Liver (tissue), 9 donors: ENCODE measurements around the gene MARS1. TPM values are rescaled to one million over a fixed set of nuclear protein-coding genes. Genes with fewer than 3 reads are reported as not detected.

Experiments
- DNase-seq: peaks from one replicate; pipeline ENCODE4 v3.0.0-alpha.2; 2017; ENCODE audit warnings: low spot score
- H3K27ac ChIP-seq, 2 donors: one replicate each; pipeline ENCODE4 v1.7.0; 2013; ENCODE audit warnings: inconsistent platforms in 2 of 2, low read length in 2 of 2, control low read depth in 1 of 2, low read depth in 1 of 2, mild to moderate bottlenecking in 1 of 2
- H3K27me3 ChIP-seq, 4 donors: one replicate each; pipeline versions ENCODE4 v1.6.1 to v1.7.0; 2013; ENCODE audit warnings: low read length in 3 of 4, inconsistent platforms in 1 of 4, mild to moderate bottlenecking in 1 of 4, moderate library complexity in 1 of 4; ENCODE audit not compliant: control insufficient read depth in 4 of 4, insufficient read depth in 4 of 4
- H3K36me3 ChIP-seq, 4 donors: one replicate each; pipeline versions ENCODE4 v1.6.1 to v1.7.0; 2013; ENCODE audit warnings: low read length in 3 of 4, mild to moderate bottlenecking in 3 of 4, low read depth in 1 of 4, moderate library complexity in 1 of 4; ENCODE audit not compliant: control insufficient read depth in 4 of 4, insufficient read depth in 3 of 4
- H3K4me1 ChIP-seq, 4 donors: one replicate each; pipeline versions ENCODE4 v1.6.1 to v1.7.0; 2013; ENCODE audit warnings: low read length in 3 of 4, mild to moderate bottlenecking in 3 of 4, moderate library complexity in 1 of 4; ENCODE audit not compliant: control insufficient read depth in 4 of 4, insufficient read depth in 4 of 4
- H3K4me3 ChIP-seq, 3 donors: one replicate each; pipeline versions ENCODE4 v1.6.1 to v1.7.0; 2013; ENCODE audit warnings: low read length in 3 of 3, control low read depth in 1 of 3, low read depth in 1 of 3, mild to moderate bottlenecking in 1 of 3
- H3K9ac ChIP-seq, 2 donors: one replicate each; pipeline ENCODE4 v1.7.0; 2013; ENCODE audit warnings: low read length in 2 of 2, mild to moderate bottlenecking in 2 of 2, moderate library complexity in 2 of 2, control low read depth in 1 of 2, low read depth in 1 of 2
- H3K9me3 ChIP-seq, 4 donors: one replicate each; pipeline versions ENCODE4 v1.6.1 to v1.7.0; 2013; ENCODE audit warnings: low read length in 3 of 4; ENCODE audit not compliant: control insufficient read depth in 4 of 4
- EGR1 ChIP-seq, 2 donors: IDR thresholded peaks; 2 replicates each; pipeline ENCODE4 v1.6.1; 2016 to 2018; ENCODE audit warnings: antibody characterized with exemption in 2 of 2, low read depth in 2 of 2
- FOXA1 ChIP-seq: IDR thresholded peaks from 2 replicates; pipeline ENCODE4 v1.6.1; 2016; ENCODE audit warnings: antibody characterized with exemption
- FOXA2 ChIP-seq: IDR thresholded peaks from 2 replicates; pipeline ENCODE4 v1.6.1; 2016; ENCODE audit warnings: antibody characterized with exemption
- GABPA ChIP-seq, 2 donors: IDR thresholded peaks in 1 of 2; conservative IDR thresholded peaks in 1 of 2; 2 replicates each; pipeline ENCODE4 v1.6.1; 2016; ENCODE audit warnings: antibody characterized with exemption in 2 of 2, mild to moderate bottlenecking in 1 of 2, moderate library complexity in 1 of 2
- HNF4A ChIP-seq, 2 donors: conservative IDR thresholded peaks; 2 replicates each; pipeline ENCODE4 v1.6.1; 2016; ENCODE audit warnings: antibody characterized with exemption in 2 of 2, mild to moderate bottlenecking in 2 of 2
- HNF4G ChIP-seq: IDR thresholded peaks from 2 replicates; pipeline ENCODE4 v1.6.1; 2016; ENCODE audit warnings: antibody characterized with exemption
- JUND ChIP-seq, 2 donors: IDR thresholded peaks; 2 replicates each; pipeline ENCODE4 v1.6.1; 2016; ENCODE audit warnings: antibody characterized with exemption in 2 of 2
- NR2F2 ChIP-seq: IDR thresholded peaks from 2 replicates; pipeline ENCODE4 v1.6.1; 2016; ENCODE audit warnings: antibody characterized with exemption
- RAD21 ChIP-seq, 2 donors: IDR thresholded peaks; 2 replicates each; pipeline ENCODE4 v1.6.1; 2016; ENCODE audit warnings: antibody characterized with exemption in 2 of 2, mild to moderate bottlenecking in 2 of 2
- RXRA ChIP-seq, 2 donors: IDR thresholded peaks; 2 replicates each; pipeline ENCODE4 v1.6.1; 2017 to 2018; ENCODE audit warnings: antibody characterized with exemption in 2 of 2, mild to moderate bottlenecking in 1 of 2
- SP1 ChIP-seq: IDR thresholded peaks from 2 replicates; pipeline ENCODE4 v1.6.1; 2018; ENCODE audit warnings: antibody characterized with exemption, mild to moderate bottlenecking
- TAF1 ChIP-seq: conservative IDR thresholded peaks from 2 replicates; pipeline ENCODE4 v1.6.1; 2016; ENCODE audit warnings: antibody characterized with exemption, mild to moderate bottlenecking
- YY1 ChIP-seq: IDR thresholded peaks from 2 replicates; pipeline ENCODE4 v1.6.1; 2016; ENCODE audit warnings: antibody characterized with exemption, mild to moderate bottlenecking
- WGBS: extraction: QIAGEN DNeasy Blood & Tissue Kit; methylation state at CpG from one replicate; pipeline ENCODE4 v1.1.7; 2013; 5-methylcytosine and 5-hydroxymethylcytosine counted together
- polyA plus RNA-seq, 2 donors: library from polyadenylated mRNA; stranded (reverse) in 1 of 2; unstranded in 1 of 2; fragments of 200-250 nt in 1 of 2; fragments of >200 nt in 1 of 2; fragmentation: Nextera tagmentation in 1 of 2; extraction: Ambion mirVana in 1 of 2; gene quantifications; one replicate each; pipeline versions ENCODE4 v1.2.1 to v1.2.3, GENCODE V29; 2013 to 2015
- total RNA-seq, 2 donors: library from RNA; depleted of rRNA; stranded (reverse); fragments of >200 nt; gene quantifications; one replicate each; pipeline ENCODE4 v1.2.3, GENCODE V29; 2014
- TF ChIP-seq, protein P1 (sequence below): IDR thresholded peaks from 2 replicates; pipeline ENCODE4 v1.6.1; 2016; ENCODE audit warnings: antibody characterized with exemption, mild to moderate bottlenecking
- TF ChIP-seq, protein P2 (sequence below): fragments of 150-350 bp; IDR thresholded peaks from 2 replicates; pipeline ENCODE4 v1.5.1; 2017; ENCODE audit warnings: improper control_type of control experiment, low read depth, low read length; ENCODE audit not compliant: missing input control
- TF ChIP-seq, protein P3 (sequence below): IDR thresholded peaks from 2 replicates; pipeline ENCODE4 v1.6.1; 2016; ENCODE audit warnings: antibody characterized with exemption
- donor health status: healthy.
- donor health status: healthy.
- donor health status: healthy.
- donor health status: healthy.
- donor health status: healthy.

The MARS1 gene
- total and polyA plus RNA-seq, 4 donors = 43.9 to 83.3 (median 56.0) TPM

GRCh38 chr12:57459055-57459749 is 28.7 kb upstream of the MARS1 start:
- H3K9ac ChIP-seq = peak overlapping the region; percentile 72 to 87
- H3K9me3 ChIP-seq = no peaks in the 10 kb centered on the region
- H3K27ac ChIP-seq = peak overlapping the region; percentile 94 to 96
- WGBS = under 1% methylated on average over 24 of the region's 24 CpGs
- TF ChIP-seq, protein P1, sequence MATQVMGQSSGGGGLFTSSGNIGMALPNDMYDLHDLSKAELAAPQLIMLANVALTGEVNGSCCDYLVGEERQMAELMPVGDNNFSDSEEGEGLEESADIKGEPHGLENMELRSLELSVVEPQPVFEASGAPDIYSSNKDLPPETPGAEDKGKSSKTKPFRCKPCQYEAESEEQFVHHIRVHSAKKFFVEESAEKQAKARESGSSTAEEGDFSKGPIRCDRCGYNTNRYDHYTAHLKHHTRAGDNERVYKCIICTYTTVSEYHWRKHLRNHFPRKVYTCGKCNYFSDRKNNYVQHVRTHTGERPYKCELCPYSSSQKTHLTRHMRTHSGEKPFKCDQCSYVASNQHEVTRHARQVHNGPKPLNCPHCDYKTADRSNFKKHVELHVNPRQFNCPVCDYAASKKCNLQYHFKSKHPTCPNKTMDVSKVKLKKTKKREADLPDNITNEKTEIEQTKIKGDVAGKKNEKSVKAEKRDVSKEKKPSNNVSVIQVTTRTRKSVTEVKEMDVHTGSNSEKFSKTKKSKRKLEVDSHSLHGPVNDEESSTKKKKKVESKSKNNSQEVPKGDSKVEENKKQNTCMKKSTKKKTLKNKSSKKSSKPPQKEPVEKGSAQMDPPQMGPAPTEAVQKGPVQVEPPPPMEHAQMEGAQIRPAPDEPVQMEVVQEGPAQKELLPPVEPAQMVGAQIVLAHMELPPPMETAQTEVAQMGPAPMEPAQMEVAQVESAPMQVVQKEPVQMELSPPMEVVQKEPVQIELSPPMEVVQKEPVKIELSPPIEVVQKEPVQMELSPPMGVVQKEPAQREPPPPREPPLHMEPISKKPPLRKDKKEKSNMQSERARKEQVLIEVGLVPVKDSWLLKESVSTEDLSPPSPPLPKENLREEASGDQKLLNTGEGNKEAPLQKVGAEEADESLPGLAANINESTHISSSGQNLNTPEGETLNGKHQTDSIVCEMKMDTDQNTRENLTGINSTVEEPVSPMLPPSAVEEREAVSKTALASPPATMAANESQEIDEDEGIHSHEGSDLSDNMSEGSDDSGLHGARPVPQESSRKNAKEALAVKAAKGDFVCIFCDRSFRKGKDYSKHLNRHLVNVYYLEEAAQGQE = peak; percentile 24
- TF ChIP-seq JUND (IDR thresholded peaks at IDR 0.05) = peak in 1 of 2 donors; percentile 35
- peak in 1 of 2 donors; percentile 3 for TF ChIP-seq RXRA (IDR thresholded peaks at IDR 0.05)
- no peak for TF ChIP-seq HNF4G
- TF ChIP-seq NR2F2 = peak; percentile 24
- peak in 1 of 2 donors; percentile 11 for TF ChIP-seq EGR1 (IDR thresholded peaks at IDR 0.05; ENCODE audit: low read depth in 2 of 2)
- TF ChIP-seq HNF4A (conservative IDR thresholded peaks at IDR 0.05) = peak in 1 of 2 donors; percentile 7
- no peak for TF ChIP-seq SP1
- peak; percentile 81 to 85 for TF ChIP-seq RAD21 (IDR thresholded peaks at IDR 0.05)
- TF ChIP-seq, protein P2, sequence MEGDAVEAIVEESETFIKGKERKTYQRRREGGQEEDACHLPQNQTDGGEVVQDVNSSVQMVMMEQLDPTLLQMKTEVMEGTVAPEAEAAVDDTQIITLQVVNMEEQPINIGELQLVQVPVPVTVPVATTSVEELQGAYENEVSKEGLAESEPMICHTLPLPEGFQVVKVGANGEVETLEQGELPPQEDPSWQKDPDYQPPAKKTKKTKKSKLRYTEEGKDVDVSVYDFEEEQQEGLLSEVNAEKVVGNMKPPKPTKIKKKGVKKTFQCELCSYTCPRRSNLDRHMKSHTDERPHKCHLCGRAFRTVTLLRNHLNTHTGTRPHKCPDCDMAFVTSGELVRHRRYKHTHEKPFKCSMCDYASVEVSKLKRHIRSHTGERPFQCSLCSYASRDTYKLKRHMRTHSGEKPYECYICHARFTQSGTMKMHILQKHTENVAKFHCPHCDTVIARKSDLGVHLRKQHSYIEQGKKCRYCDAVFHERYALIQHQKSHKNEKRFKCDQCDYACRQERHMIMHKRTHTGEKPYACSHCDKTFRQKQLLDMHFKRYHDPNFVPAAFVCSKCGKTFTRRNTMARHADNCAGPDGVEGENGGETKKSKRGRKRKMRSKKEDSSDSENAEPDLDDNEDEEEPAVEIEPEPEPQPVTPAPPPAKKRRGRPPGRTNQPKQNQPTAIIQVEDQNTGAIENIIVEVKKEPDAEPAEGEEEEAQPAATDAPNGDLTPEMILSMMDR = peak; percentile 89
- peaks cover 7 to 41% (median 23%) of the 10 kb centered on the region in 4 donors for H3K4me1 ChIP-seq
- H3K27me3 ChIP-seq = no peaks in the 10 kb centered on the region
- H3K36me3 ChIP-seq = no peaks in the 10 kb centered on the region
- peak; percentile 91 for DNase-seq
- H3K4me3 ChIP-seq = peak overlapping the region; percentile 45 to 80 (median 67)

DNA sequence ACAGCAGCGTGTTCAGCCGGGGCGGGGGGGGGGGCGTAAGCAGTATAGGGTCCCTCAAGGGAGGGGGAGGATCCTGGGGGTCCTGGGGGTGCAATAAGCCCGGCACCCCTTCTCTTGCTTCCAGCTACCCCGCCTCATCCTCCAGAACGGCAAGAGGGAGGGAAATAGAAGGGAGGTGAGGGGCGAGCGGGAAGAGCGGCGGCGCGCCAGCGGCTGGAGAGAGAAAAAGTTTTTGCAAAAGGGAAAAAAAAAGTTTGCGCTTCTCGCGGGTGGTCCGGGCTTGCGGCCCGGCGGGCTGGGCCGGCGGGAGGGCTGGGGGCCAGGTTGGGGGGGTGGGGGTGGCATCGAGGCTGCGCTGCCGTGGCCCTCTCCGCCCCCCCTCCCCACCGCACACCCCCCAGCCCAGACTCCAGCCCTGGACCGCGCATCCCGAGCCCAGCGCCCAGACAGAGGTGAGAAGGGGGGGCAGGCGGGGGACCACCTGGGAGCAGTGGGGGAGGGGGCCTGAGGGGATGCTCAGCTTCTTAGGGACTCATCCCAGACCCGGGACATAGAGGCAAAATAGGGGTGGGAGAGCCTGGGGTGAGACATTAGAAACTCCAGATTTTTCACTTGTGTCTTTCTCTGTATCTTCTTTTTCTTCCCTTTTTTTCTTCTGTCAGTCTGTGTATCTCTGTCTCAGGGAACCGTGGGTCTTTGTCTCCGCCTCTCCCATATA is 28.0 kb upstream of the MARS1 start, which contains the start of gene GLI1:
Gene GLI1 (plus strand): TSS at position 36 of the 718 bp plus-strand sequence. CDS start 3,907 bp downstream, outside the sequence.
- peaks cover 7 to 38% (median 20%) of the 10 kb centered on the region in 4 donors for H3K4me1 ChIP-seq
- H3K36me3 ChIP-seq = no peaks in the 10 kb centered on the region
- H3K27me3 ChIP-seq = no peaks in the 10 kb centered on the region
- no peak for DNase-seq
- H3K9ac ChIP-seq = peak within 1 kb of the TSS; percentile 72 to 87
- no peaks in the 10 kb centered on the region for H3K9me3 ChIP-seq
- H3K27ac ChIP-seq = peak within 1 kb of the TSS; percentile 94 to 96
- TF ChIP-seq YY1 = no peak
- TF ChIP-seq HNF4G = no peak
- no peak for TF ChIP-seq FOXA1
- no peak for TF ChIP-seq TAF1
- no peak for TF ChIP-seq RXRA (IDR thresholded peaks at IDR 0.05)
- TF ChIP-seq FOXA2 = no peak
- TF ChIP-seq SP1 = no peak
- TF ChIP-seq, protein P3, sequence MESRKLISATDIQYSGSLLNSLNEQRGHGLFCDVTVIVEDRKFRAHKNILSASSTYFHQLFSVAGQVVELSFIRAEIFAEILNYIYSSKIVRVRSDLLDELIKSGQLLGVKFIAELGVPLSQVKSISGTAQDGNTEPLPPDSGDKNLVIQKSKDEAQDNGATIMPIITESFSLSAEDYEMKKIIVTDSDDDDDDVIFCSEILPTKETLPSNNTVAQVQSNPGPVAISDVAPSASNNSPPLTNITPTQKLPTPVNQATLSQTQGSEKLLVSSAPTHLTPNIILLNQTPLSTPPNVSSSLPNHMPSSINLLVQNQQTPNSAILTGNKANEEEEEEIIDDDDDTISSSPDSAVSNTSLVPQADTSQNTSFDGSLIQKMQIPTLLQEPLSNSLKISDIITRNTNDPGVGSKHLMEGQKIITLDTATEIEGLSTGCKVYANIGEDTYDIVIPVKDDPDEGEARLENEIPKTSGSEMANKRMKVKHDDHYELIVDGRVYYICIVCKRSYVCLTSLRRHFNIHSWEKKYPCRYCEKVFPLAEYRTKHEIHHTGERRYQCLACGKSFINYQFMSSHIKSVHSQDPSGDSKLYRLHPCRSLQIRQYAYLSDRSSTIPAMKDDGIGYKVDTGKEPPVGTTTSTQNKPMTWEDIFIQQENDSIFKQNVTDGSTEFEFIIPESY = no peak
- no peak for TF ChIP-seq GABPA (IDR thresholded peaks at IDR 0.05 in 1 of 2, conservative IDR thresholded peaks at IDR 0.05 in 1 of 2)
- H3K4me3 ChIP-seq = peak within 1 kb of the TSS; percentile 45 to 80 (median 67)
- under 1% methylated on average over 36 of the region's 36 CpGs for WGBS
